Lower leg skin (tissue), 4 donors: ENCODE results near the gene APOF. TPM values are rescaled to one million over a fixed set of nuclear protein-coding genes. Genes with fewer than 3 reads are reported as not detected.
A peak's percentile ranks its signal among the peaks of the same experiment; 100 is the strongest.
"Not testable (repeated sequence)": the region's sequence is repeated elsewhere in the genome, so short reads cannot be mapped to it uniquely, and the experiment has no call there.

Source experiments
- DNase-seq, 2 donors: peaks; one replicate each; pipeline ENCODE4 v3.0.0-alpha.2; 2019; ENCODE audit warnings: low spot score in 2 of 2
- H3K4me3 ChIP-seq: fragments of 200-600 bp; sonication (generic); 2 replicates; pipeline ENCODE4 v1.5.1; 2017; ENCODE audit warnings: mild to moderate bottlenecking, low read depth; ENCODE audit not compliant: poor library complexity, severe bottlenecking
- CTCF ChIP-seq, 3 donors: fragments of 450-650 bp; IDR thresholded peaks; one replicate each; pipeline ENCODE4 v1.5.1; 2016; ENCODE audit warnings: antibody characterized with exemption in 3 of 3, mild to moderate bottlenecking in 3 of 3, moderate library complexity in 2 of 3
- POLR2A ChIP-seq, 2 donors: fragments of 450-650 bp; IDR thresholded peaks; one replicate each; pipeline ENCODE4 v1.6.1; 2016 to 2017; ENCODE audit warnings: antibody characterized with exemption in 2 of 2, mild to moderate bottlenecking in 1 of 2, moderate library complexity in 1 of 2
- WGBS, 2 donors: methylation state at CpG; one replicate each; pipeline ENCODE4 v1.1.5; 2018; 5-methylcytosine and 5-hydroxymethylcytosine counted together
- intact Hi-C: fragments of 100-400 bp; cut with DNase I; formaldehyde crosslinking; loops from one replicate; pipeline ENCODE4 v1.15.0; 2023; ENCODE audit warnings: low total_unique reads
- total RNA-seq, 4 donors: library from RNA; depleted of rRNA; stranded (reverse); fragments of >200 nt; gene quantifications; one replicate each; pipeline ENCODE4 v1.1.0, GENCODE V29; 2016

APOF gene
- total RNA-seq, 4 donors from 2014 or later = not detected

DNA sequence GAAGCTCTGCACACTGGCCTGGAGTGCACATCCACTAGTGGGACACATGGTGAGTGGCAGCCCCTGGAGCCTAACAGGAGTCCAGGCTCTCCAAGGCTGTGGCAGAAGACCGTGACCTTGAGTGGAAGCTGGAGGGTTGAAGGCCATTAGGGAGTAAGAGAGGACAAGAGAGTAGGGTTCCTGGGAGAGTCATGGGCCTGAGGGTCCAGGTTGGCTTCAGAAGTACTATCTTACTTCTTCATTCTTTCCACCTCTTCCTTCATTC, 23.6 kb downstream of the APOF start:
- intact Hi-C loops = no loop called here
- 92 to 95% methylated on average over 1 of the region's 1 CpG for WGBS, 2 donors
- H3K4me3 ChIP-seq = no peak overlapping the region
- no peak for TF ChIP-seq CTCF (IDR thresholded peaks at IDR 0.05)
- TF ChIP-seq POLR2A (IDR thresholded peaks at IDR 0.05) = no peak
- DNase-seq = no peak

GRCh38 chr12:56338308-56339157, 24.1 kb downstream of the APOF start, which contains the start of gene IL23A:
TSS of gene IL23A (plus strand) at chr12:56338884. CDS start at chr12:56339045, 161 bp downstream.
- intact Hi-C loops = no loop called here
- WGBS, 2 donors = 33% methylated on average over 9 of the region's 9 CpGs
- TF ChIP-seq CTCF (IDR thresholded peaks at IDR 0.05) = no peak
- TF ChIP-seq POLR2A (IDR thresholded peaks at IDR 0.05) = no peak
- no peak within 1 kb of the TSS for H3K4me3 ChIP-seq
- no peak for DNase-seq

GRCh38 chr12:56337753-56338251, 24.9 kb downstream of the APOF start:
- no peak overlapping the region for H3K4me3 ChIP-seq
- no peak for DNase-seq
- TF ChIP-seq CTCF (IDR thresholded peaks at IDR 0.05) = no peak
- no peak for TF ChIP-seq POLR2A (IDR thresholded peaks at IDR 0.05)
- intact Hi-C loops = no loop called here
- 80 to 86% methylated on average over 8 of the region's 8 CpGs for WGBS, 2 donors

- H3K4me3 ChIP-seq = no peak overlapping the region
- DNase-seq = no peak
- intact Hi-C loops = no loop called here
- 69 to 75% methylated on average over 9 of the region's 9 CpGs for WGBS, 2 donors
- TF ChIP-seq POLR2A (IDR thresholded peaks at IDR 0.05) (no peak), CTCF (IDR thresholded peaks at IDR 0.05) (no peak)
Observed at GRCh38 chr12:56336361-56337167, 26.1 kb downstream of the APOF start.

DNA sequence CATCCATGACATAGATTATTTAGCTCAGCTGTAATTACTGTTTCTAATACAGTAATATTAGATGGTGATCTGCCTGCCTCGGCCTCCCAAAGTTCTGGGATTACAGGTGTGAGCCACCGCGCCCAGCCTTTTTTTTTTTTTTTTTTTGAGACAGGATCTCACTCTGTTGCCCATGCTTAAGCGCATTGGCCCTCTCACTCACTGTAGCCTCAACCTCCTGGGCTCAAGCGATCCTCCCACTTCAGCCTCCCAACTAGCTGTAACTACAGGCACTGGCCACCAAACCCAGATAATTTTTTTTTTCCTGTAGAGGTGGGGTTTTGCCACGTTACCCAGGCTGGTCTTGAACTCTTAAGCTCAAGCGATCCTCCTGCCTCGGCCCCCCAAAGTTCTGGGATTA, 27.1 kb downstream of the APOF start:
- H3K4me3 ChIP-seq, intact Hi-C loops, DNase-seq: not testable (repeated sequence)
- WGBS, 2 donors = 91 to 94% methylated on average over 8 of the region's 8 CpGs

DNA sequence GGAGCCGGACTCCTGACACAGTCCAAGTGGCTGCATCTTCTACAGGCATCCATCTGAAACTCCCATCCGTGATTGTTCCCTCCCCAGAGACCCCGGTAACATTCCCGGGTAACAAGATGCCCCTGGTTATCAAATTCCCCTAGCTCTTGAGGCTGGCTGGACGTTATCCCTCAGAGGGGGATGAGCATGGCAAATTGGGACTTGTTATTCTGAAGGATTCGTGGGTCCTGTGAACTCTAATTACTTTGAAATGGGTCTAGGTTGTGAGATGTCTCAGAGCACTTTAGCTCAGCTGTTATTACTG, 28.2 kb downstream of the APOF start:
- intact Hi-C loops = no loop called here

More for the DNA sequence above, 28.2 kb downstream of the APOF start:
- no peak for TF ChIP-seq POLR2A (IDR thresholded peaks at IDR 0.05)
- no peak for TF ChIP-seq CTCF (IDR thresholded peaks at IDR 0.05)
- 4% methylated on average over 6 of the region's 6 CpGs for WGBS, 2 donors
- peak overlapping the region; percentile 39 for H3K4me3 ChIP-seq
- no peak for DNase-seq
